DND-41 (cell line): ENCODE measurements around the gene PRDM2.

Experiments used
- ATAC-seq: fragments of 200-7000 bp; cut with Tn5 transposase; 3 replicates; pipeline ENCODE4 v1.9.1; 2021; ENCODE audit warnings: low read depth; ENCODE audit not compliant: insufficient read depth
- DNase-seq: peaks from one replicate; pipeline ENCODE4 v3.0.0-alpha.2; 2020
- H2AFZ ChIP-seq: 2 replicates; pipeline ENCODE4 v1.6.0; 2012; ENCODE audit warnings: low read depth, low read length
- H3K27ac ChIP-seq: 2 replicates; pipeline ENCODE4 v1.5.1; 2012; ENCODE audit warnings: low read length, inconsistent platforms
- H3K27me3 ChIP-seq: fragments of 200-600 bp; sonication (generic); 2 replicates; pipeline ENCODE4 v1.6.0; 2012; ENCODE audit warnings: low read length, mild to moderate bottlenecking, inconsistent platforms; ENCODE audit not compliant: insufficient read depth, poor library complexity
- H3K36me3 ChIP-seq: 2 replicates; pipeline ENCODE4 v1.5.1; 2012; ENCODE audit warnings: low read length, inconsistent platforms; ENCODE audit not compliant: insufficient read depth
- H3K4me1 ChIP-seq: 2 replicates; pipeline ENCODE4 v1.5.1; 2012; ENCODE audit warnings: mild to moderate bottlenecking, low read length; ENCODE audit not compliant: insufficient read depth
- H3K4me2 ChIP-seq: 2 replicates; pipeline ENCODE4 v1.6.0; 2012; ENCODE audit warnings: mild to moderate bottlenecking, moderate library complexity, low read length, inconsistent platforms; ENCODE audit not compliant: insufficient read depth
- H3K4me3 ChIP-seq, 2 experiments: fragments of 200-600 bp in 1 of 2; shearing (Covaris generic) in 1 of 2; 2 replicates each; pipeline ENCODE4 v1.5.1; 2012 to 2016; ENCODE audit warnings: inconsistent platforms in 2 of 2, low read length in 2 of 2, mild to moderate bottlenecking in 2 of 2, low read depth in 1 of 2, moderate library complexity in 1 of 2
- H3K79me2 ChIP-seq: 2 replicates; pipeline ENCODE4 v1.6.0; 2012; ENCODE audit warnings: low read length, inconsistent platforms; ENCODE audit not compliant: insufficient read depth
- H3K9ac ChIP-seq: 2 replicates; pipeline ENCODE4 v1.6.0; 2012; ENCODE audit warnings: low read depth, mild to moderate bottlenecking, inconsistent platforms, low read length, moderate library complexity
- H3K9me3 ChIP-seq: 2 replicates; pipeline ENCODE4 v1.5.1; 2012; ENCODE audit warnings: low read length, moderate library complexity, mild to moderate bottlenecking, inconsistent platforms; ENCODE audit not compliant: insufficient read depth, severe bottlenecking
- H4K20me1 ChIP-seq: 2 replicates; pipeline ENCODE4 v1.6.0; 2012; ENCODE audit warnings: low read length; ENCODE audit not compliant: insufficient read depth
- CTCF ChIP-seq: IDR thresholded peaks from 2 replicates; pipeline ENCODE4 v1.5.1; 2012; ENCODE audit warnings: borderline replicate concordance, low read length, moderate library complexity, mild to moderate bottlenecking; ENCODE audit not compliant: poor library complexity, severe bottlenecking; ENCODE audit errors: extremely low read depth
- EZH2 ChIP-seq: IDR thresholded peaks from 3 replicates; pipeline ENCODE4 v1.6.1; 2012; ENCODE audit warnings: borderline replicate concordance, low read depth, mild to moderate bottlenecking, moderate library complexity, low read length, inconsistent platforms; ENCODE audit not compliant: severe bottlenecking

PRDM2 gene

GRCh38 chr1:13781907-13782633 lies 82.1 kb downstream of the PRDM2 start:
- H3K36me3 ChIP-seq = peaks cover 93% of the 10 kb centered on the region
- no peak for ATAC-seq
- no peaks in the 10 kb centered on the region for H3K9me3 ChIP-seq
- no peak overlapping the region for H3K27ac ChIP-seq
- no peak overlapping the region for H2AFZ ChIP-seq
- H4K20me1 ChIP-seq = peaks cover 56% of the 10 kb centered on the region
- no peaks in the 10 kb centered on the region for H3K4me1 ChIP-seq
- no peak for DNase-seq
- no peak overlapping the region for H3K9ac ChIP-seq
- peaks cover 52% of the 10 kb centered on the region for H3K79me2 ChIP-seq
- no peak overlapping the region for H3K4me3 ChIP-seq
- H3K27me3 ChIP-seq = no peaks in the 10 kb centered on the region
- TF ChIP-seq EZH2 (no peak), CTCF (no peak)
- no peak overlapping the region for H3K4me2 ChIP-seq

GRCh38 chr1:13782634-13783360 lies 82.8 kb downstream of the PRDM2 start:
- Histone ChIP-seq H3K27me3 (no peaks in the 10 kb centered on the region), H2AFZ (no peak overlapping the region), H3K9ac (no peak overlapping the region), H3K36me3 (peaks cover 91% of the 10 kb centered on the region), H3K4me1 (no peaks in the 10 kb centered on the region), H3K27ac (no peak overlapping the region), H3K4me3 (no peak overlapping the region), H4K20me1 (peaks cover 53% of the 10 kb centered on the region), H3K4me2 (no peak overlapping the region), H3K9me3 (no peaks in the 10 kb centered on the region), H3K79me2 (peaks cover 53% of the 10 kb centered on the region)
- TF ChIP-seq EZH2 = no peak
- no peak for TF ChIP-seq CTCF
- DNase-seq (no peak), ATAC-seq (no peak)

- no peak for DNase-seq
- Histone ChIP-seq H3K79me2 (peaks cover 54% of the 10 kb centered on the region), H3K4me3 (no peak overlapping the region), H3K36me3 (peaks cover 91% of the 10 kb centered on the region), H3K4me1 (no peaks in the 10 kb centered on the region), H3K27me3 (no peaks in the 10 kb centered on the region), H3K9me3 (no peaks in the 10 kb centered on the region), H3K4me2 (no peak overlapping the region), H3K27ac (no peak overlapping the region), H4K20me1 (peaks cover 59% of the 10 kb centered on the region), H3K9ac (no peak overlapping the region), H2AFZ (no peak overlapping the region)
- TF ChIP-seq EZH2 (no peak), CTCF (no peak)
- ATAC-seq = no peak
Observed at GRCh38 chr1:13783551-13783950, 83.6 kb downstream of the PRDM2 start.
